Measurements from ENCODE around the gene CRLF1.

CRLF1 gene

GRCh38 chr19:18606281-18607225, at the start of gene CRLF1:
Gene CRLF1 (minus strand): TSS chr19:18606799. CDS start chr19:18606656, 143 bp downstream.
- peak; percentile 52 for DNase-seq

DNA sequence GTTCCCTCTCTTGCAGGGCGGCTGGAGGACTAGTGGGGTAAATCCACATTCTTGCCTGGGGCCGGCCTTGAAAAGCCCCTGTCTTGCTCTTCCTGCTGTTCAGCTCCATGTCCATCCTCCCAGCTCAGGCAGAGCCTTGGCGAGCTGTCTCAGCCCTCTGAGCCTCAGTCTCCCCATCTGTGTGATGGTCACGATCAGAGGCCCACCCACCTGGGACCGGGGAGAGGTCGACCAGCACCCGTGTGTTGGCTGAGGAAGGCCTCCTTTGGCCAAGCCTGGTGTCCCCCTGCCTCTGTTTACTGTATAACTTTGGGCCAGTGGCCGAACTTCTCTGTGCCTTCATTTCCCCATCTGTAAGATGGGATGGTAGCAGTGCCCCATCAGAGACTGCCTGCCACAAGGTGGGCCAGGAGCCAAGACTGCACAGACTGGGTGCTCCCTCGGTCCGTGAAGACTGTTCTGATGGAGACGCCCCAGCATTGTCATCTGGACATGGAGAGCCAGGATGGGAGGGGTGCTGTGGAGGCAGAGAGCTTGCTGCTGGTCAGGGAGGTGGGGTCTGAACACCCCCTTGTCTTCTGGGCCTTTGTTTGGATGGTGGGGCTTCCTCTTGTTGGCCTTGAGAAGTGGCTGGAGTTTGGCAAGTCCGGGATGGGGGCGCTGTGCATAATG, 48.7 kb upstream of the CRLF1 start:
- no peak for DNase-seq

DNA sequence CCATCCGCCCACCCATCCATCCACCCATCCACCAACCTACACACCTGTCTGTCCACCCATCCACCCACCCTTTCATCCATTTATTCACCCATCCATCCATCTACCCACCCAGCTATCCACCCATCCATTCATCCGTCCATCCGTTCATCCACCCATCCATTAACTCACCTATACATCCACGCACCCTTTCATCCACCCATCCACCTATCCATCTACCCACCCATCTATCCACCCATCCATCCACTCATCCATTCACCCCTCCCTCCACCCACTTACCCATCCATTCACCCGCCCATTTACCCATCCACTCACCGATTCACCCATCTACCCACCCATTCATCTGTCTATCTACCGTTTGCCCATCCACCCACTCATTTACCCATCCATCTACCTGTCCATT, 47.9 kb upstream of the CRLF1 start:
- no peak for DNase-seq

DNA sequence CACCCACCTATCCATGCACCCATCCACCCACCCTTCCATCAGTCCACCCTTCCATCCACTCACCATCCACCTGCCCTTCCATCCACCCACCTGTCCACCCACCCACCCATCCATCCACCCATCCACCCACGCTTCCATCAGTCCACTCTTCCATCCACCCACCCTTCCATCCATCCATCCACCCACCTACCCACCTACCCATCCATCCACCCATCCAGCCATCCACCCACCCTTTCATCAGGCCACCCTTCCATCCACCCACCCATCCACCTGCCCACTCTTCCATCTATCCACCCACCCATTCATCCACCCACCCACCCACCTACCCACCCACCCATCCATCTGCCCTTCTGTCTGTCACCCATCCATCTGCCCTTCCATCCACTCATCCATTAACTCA, 47.3 kb upstream of the CRLF1 start:
- no peak for DNase-seq

- DNase-seq, result no peak
These were observed 45.1 kb upstream of the CRLF1 start for GRCh38 chr19:18651733-18652132.

- no peak for DNase-seq
These were observed 44.7 kb upstream of the CRLF1 start for GRCh38 chr19:18651300-18651699.

DNA sequence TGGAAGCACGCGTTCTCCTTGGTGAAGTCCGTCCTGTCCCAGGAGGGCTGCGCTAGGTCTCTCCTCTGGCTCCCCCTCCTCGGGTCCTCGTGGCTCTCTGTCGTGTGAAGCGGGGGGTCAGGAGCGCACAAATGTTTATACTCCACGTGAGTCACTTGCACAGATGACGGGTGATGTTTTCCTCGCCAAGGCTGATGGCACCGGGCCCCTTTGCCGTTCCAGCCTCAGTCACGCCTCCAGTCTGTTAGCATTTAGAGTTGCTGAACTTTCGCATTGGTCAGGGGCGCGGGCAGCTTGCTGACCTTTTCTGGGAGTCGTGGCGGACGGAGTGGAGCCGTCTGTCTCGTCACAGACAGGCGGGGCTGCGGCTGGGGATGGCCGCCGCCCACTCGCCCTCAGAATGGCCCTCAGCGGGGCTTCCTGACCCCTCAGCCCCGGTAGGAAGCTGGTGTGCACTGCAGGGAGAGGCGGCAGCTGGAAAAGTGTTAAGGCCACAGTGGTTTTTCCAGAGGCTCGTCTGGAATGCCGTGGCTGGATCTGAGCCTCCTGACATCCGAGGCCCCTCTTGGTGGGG, 44.0 kb upstream of the CRLF1 start:
- no peak for DNase-seq

GRCh38 chr19:18650021-18650390, 43.4 kb upstream of the CRLF1 start:
- DNase-seq, result no peak

DNA sequence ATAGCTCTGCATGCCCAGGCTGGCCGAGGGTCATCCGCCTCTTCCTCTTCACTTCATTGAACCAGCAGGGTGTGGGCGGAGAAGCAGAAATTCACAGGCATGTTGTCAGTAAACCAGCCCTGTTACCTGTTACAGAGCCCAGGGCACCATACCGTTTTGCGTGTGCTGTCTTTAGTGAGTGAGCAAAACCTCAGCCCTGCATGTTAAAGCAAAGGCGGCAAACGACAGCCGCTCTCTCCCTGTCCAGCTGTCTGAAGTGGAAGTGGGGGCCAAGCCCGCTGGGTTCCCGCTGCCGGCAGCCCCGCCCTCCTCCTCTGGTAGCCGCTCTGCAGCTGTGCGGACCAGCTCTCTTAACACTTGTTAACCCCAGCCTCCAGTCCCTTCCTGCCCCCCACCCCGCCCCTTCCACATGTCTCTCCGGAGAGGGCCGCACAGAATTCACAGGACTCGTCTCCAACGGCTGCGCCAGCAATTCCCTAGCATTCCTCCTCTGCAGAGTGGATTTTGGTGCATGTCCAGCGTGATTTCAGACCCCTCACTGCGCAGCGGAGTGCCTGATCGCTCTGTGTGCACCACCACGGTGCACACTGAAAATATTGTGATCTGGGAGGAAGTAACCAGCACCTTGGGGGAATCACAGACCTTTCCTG, 42.9 kb upstream of the CRLF1 start:
- no peak for DNase-seq

- no peak for DNase-seq
These were observed 42.3 kb upstream of the CRLF1 start for GRCh38 chr19:18648973-18649315.

DNA sequence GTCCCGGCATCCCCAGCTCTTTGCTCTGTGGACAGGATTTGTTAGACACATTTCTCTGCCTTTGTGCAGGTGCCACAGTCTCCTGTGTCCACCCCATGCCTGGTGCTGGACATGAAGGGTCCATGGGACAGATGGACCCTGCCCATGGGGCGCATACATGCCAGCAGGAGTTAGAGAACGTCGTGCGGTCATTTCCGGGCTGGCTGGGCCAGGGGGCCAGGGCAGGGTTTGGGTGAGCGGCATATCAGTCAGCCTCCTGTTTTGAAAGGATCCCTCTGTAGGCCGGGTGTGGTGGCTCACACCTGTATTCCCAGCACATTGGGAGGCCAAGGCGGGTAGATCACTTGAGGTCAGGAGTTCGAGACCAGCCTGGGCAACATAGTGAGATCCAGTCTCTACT, 41.2 kb upstream of the CRLF1 start:
- no peak for DNase-seq

- no peak for DNase-seq
These were observed 40.8 kb upstream of the CRLF1 start for GRCh38 chr19:18647371-18647767.

GRCh38 chr19:18646535-18647370, 40.2 kb upstream of the CRLF1 start:
- DNase-seq, result peak; percentile 78

- DNase-seq, result no peak
These were observed 38.5 kb upstream of the CRLF1 start for GRCh38 chr19:18645035-18645511.

GRCh38 chr19:18644196-18645034, 37.8 kb upstream of the CRLF1 start:
- DNase-seq, result no peak

GRCh38 chr19:18639706-18640243, 33.2 kb upstream of the CRLF1 start:
- DNase-seq, result no peak

- peak; percentile 86 for DNase-seq
These were observed 31.4 kb upstream of the CRLF1 start for GRCh38 chr19:18637673-18638630.

GRCh38 chr19:18636969-18637629, 30.5 kb upstream of the CRLF1 start, which contains the start of gene KLHL26:
Gene KLHL26 (plus strand): TSS chr19:18637028. CDS start chr19:18637055, 27 bp downstream.
- peak; percentile 34 for DNase-seq

Data from NCI-H146 (cell line).